ENCODE results near the gene NOP16.

DNA sequence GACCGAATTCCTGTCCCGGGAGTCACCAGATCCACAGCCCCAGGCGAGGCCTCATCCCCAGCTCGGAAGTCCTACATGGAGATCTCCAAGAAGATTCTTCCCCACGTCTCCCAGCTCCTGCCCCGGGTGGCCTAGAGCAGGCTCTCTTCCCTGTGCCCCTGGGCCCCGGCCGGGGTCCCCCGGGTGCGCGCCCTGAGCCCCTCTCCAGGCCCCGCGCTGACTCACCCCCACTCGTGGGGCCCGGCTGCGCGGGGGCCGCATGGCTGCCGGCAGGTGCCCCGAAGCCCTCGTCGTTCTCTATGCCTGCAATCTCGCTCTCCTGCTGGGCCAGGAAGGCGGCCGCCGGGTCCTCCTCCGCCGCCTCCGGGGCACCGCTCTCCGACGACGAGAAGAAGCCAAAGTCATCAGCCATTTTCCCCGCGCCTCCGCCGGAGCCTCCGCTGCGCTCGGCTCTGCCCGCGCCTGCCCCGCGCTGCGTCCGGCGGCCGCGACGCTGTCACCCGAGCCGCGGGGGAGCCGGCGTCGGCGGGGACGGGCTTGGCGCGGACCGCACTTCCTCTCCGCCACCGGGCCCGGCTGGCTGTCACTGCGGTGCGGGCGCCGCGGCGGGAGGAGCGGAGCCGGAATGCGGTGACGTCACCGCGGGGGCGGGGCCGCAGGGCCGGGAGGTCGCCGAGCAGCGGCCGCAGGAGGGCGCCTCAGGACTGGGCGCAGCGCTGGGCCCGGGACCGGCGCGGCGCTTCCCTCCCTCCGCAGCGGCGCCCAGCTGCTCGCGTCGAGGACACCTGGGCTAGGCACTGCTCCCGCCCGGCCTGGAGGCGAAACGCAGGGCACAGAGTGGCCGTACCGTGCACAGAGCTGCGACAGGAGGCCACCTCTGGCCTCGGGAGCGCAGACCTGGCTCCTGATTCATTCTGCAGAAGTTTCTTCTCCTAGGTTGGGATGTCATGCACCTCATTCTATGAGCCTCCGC, 27.8 kb upstream of the NOP16 start, which contains the start of gene CLTB:
- TF ChIP-seq, protein P1, sequence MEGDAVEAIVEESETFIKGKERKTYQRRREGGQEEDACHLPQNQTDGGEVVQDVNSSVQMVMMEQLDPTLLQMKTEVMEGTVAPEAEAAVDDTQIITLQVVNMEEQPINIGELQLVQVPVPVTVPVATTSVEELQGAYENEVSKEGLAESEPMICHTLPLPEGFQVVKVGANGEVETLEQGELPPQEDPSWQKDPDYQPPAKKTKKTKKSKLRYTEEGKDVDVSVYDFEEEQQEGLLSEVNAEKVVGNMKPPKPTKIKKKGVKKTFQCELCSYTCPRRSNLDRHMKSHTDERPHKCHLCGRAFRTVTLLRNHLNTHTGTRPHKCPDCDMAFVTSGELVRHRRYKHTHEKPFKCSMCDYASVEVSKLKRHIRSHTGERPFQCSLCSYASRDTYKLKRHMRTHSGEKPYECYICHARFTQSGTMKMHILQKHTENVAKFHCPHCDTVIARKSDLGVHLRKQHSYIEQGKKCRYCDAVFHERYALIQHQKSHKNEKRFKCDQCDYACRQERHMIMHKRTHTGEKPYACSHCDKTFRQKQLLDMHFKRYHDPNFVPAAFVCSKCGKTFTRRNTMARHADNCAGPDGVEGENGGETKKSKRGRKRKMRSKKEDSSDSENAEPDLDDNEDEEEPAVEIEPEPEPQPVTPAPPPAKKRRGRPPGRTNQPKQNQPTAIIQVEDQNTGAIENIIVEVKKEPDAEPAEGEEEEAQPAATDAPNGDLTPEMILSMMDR (conservative IDR thresholded peaks at IDR 0.05; ENCODE audit: low read depth, low read length): peak; percentile 58
- TF ChIP-seq EZH2phosphoT487 (IDR thresholded peaks at IDR 0.05; ENCODE audit: borderline replicate concordance, low read length) (no peak), EZH2 (IDR thresholded peaks at IDR 0.05; ENCODE audit: low read length, unreplicated experiment) (no peak)

Data from PC-3 (cell line).